Calu3 (cell line): Measurements from ENCODE around the gene SLAIN1. TPM values are rescaled to one million over a fixed set of nuclear protein-coding genes. Genes with fewer than 3 reads are reported as not detected.

Source experiments
- BruUV-seq: library from RNA; stranded (reverse); fragments of 400-500 nt; replicated peaks from 2 replicates; lab custom pipeline; 2021; lab: Mats Ljungman, UMichigan
- CTCF ChIA-PET: fragments of 300-600 bp; sonication (Branson Sonifier 250); formaldehyde crosslinking; loops from one replicate; lab custom pipeline; 2022; ENCODE audit warnings: antibody characterized with exemption; lab: Charles Lee
- DNase-seq: peaks from one replicate; pipeline ENCODE4 v3.0.0; 2022
- H3K27ac Mint-ChIP-seq: one replicate; pipeline ENCODE4 v1.8.0; 2022; ENCODE audit warnings: mixed read lengths; ENCODE audit not compliant: unreplicated experiment
- H3K27me3 Mint-ChIP-seq: one replicate; pipeline ENCODE4 v1.8.0; 2022; ENCODE audit warnings: mixed read lengths; ENCODE audit not compliant: unreplicated experiment
- H3K36me3 Mint-ChIP-seq: one replicate; pipeline ENCODE4 v1.8.0; 2022; ENCODE audit warnings: mild to moderate bottlenecking, moderate library complexity, mixed read lengths; ENCODE audit not compliant: insufficient read depth, unreplicated experiment
- H3K4me1 Mint-ChIP-seq: one replicate; pipeline ENCODE4 v1.8.0; 2022; ENCODE audit warnings: mild to moderate bottlenecking, low read depth, mixed read lengths; ENCODE audit not compliant: unreplicated experiment
- H3K4me3 Mint-ChIP-seq: one replicate; pipeline ENCODE4 v1.8.0; 2022; ENCODE audit warnings: mild to moderate bottlenecking, low read depth, moderate library complexity, mixed read lengths; ENCODE audit not compliant: unreplicated experiment
- H3K9me3 Mint-ChIP-seq: one replicate; pipeline ENCODE4 v1.8.0; 2022; ENCODE audit warnings: low read depth, mixed read lengths; ENCODE audit not compliant: unreplicated experiment
- intact Hi-C: fragments of 100-400 bp; cut with micrococcal nuclease; formaldehyde crosslinking; loops from one replicate; pipeline ENCODE4 v1.10.0; 2022; ENCODE audit not compliant: unreplicated experiment
- total RNA-seq: library from RNA; stranded (reverse); gene quantifications from 2 replicates; pipeline ENCODE4 v1.2.3, GENCODE V29; 2022
- TF ChIP-seq, protein P1 (sequence below): fragments of 200-600 bp; IDR thresholded peaks from one replicate; pipeline ENCODE4 v1.8.0; 2022; ENCODE audit warnings: antibody characterized with exemption; ENCODE audit not compliant: unreplicated experiment

Gene SLAIN1
- total RNA-seq, 1 experiment from 2014 or later, result 4.1 TPM

DNA sequence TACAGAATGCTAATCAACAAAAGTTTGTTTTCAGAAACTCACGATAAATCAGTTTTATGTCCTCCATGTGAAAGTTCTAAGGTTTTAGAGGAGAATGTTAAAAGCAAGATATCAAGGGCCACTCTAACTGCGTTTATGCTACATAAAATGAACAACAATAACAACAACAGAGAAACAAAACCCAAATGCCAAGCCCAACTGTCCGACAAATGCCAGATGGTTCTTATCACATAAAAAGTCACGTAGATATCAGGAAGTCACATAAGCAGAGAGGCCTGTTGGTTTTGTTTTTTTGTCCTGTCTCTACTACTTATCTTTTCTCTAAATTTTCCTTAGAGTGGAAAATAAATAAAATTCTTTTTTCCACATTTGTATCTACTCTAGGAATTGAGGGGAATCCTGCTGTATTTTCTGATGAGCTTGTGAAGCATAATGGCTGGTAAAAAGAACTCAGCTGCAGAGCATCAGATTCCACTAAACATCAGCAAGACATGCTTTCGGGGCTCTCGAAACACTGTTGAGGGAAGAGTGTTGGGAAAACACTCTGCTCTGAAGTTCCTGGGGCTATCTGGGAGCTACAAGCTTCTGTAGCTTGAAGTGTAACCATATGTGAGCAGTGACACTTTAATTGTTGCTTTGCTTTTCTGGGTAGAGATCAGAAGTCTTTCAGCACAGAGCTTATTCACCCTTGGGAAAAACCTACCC lies 110.1 kb downstream of the SLAIN1 start:
- Mint-ChIP-seq H3K4me1 (no peaks in the 10 kb centered on the region), H3K27ac (no peak overlapping the region), H3K27me3 (no peaks in the 10 kb centered on the region), H3K36me3 (no peaks in the 10 kb centered on the region), H3K9me3 (no peaks in the 10 kb centered on the region), H3K4me3 (no peak overlapping the region)
- no TSS peak for BruUV-seq
- CTCF ChIA-PET, result no interaction called here
- TF ChIP-seq, protein P1, sequence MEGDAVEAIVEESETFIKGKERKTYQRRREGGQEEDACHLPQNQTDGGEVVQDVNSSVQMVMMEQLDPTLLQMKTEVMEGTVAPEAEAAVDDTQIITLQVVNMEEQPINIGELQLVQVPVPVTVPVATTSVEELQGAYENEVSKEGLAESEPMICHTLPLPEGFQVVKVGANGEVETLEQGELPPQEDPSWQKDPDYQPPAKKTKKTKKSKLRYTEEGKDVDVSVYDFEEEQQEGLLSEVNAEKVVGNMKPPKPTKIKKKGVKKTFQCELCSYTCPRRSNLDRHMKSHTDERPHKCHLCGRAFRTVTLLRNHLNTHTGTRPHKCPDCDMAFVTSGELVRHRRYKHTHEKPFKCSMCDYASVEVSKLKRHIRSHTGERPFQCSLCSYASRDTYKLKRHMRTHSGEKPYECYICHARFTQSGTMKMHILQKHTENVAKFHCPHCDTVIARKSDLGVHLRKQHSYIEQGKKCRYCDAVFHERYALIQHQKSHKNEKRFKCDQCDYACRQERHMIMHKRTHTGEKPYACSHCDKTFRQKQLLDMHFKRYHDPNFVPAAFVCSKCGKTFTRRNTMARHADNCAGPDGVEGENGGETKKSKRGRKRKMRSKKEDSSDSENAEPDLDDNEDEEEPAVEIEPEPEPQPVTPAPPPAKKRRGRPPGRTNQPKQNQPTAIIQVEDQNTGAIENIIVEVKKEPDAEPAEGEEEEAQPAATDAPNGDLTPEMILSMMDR, result no peak
- intact Hi-C loops, result no loop called here
- no peak for DNase-seq

GRCh38 chr13:77810430-77810829 lies 112.9 kb downstream of the SLAIN1 start:
- Mint-ChIP-seq H3K27me3 (peaks cover 3% of the 10 kb centered on the region), H3K36me3 (no peaks in the 10 kb centered on the region), H3K4me1 (no peaks in the 10 kb centered on the region), H3K9me3 (no peaks in the 10 kb centered on the region), H3K27ac (no peak overlapping the region), H3K4me3 (no peak overlapping the region)
- BruUV-seq, result no TSS peak
- CTCF ChIA-PET, result interaction anchor here (0.9 to 1.1 kb wide), 2 partner anchors 78 to 311 kb away, joined by 5 to 9 read pairs; no protein-coding TSS in a partner anchor
- TF ChIP-seq, protein P1, result no peak
- DNase-seq, result no peak
- intact Hi-C loops, result loop anchor here (5.0 kb wide), 1 partner anchor 33 kb away; no protein-coding TSS in a partner anchor

- H3K4me1 Mint-ChIP-seq, result no peaks in the 10 kb centered on the region
- CTCF ChIA-PET, result interaction anchor here (0.9 to 1.1 kb wide), 2 partner anchors 78 to 311 kb away, joined by 5 to 9 read pairs; no protein-coding TSS in a partner anchor
- intact Hi-C loops, result loop anchor here (5.0 kb wide), 1 partner anchor 34 kb away; no protein-coding TSS in a partner anchor
- H3K9me3 Mint-ChIP-seq, result no peaks in the 10 kb centered on the region
- H3K4me3 Mint-ChIP-seq, result no peak overlapping the region
- BruUV-seq, result no TSS peak
- no peaks in the 10 kb centered on the region for H3K36me3 Mint-ChIP-seq
- TF ChIP-seq, protein P1, result no peak
- H3K27me3 Mint-ChIP-seq, result peaks cover 7% of the 10 kb centered on the region
- no peak overlapping the region for H3K27ac Mint-ChIP-seq
- no peak for DNase-seq
Measured at GRCh38 chr13:77810878-77811277, 113.4 kb downstream of the SLAIN1 start.

DNA sequence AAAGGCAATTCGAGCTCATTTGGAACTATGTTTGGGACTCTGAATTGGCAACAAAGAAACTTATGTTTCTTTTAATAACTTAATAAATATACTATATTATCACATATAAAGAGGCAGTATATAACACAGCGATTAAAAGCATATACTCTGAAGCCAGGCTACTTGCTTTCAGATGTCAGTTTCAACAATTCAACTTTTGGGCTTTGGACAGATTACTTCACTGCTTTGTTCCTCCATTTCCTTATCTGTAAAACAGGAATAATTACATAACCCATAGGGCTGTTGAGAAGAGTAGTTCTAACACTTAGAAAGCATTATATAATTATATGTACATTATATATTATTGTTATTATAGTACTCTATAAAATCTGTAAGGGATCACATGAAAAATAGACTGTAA lies 113.9 kb downstream of the SLAIN1 start:
- no peak for DNase-seq
- no TSS peak for BruUV-seq
- CTCF ChIA-PET, result no interaction called here
- H3K4me3 Mint-ChIP-seq, result no peak overlapping the region
- intact Hi-C loops, result loop anchor here (5.0 kb wide), 1 partner anchor 34 kb away; no protein-coding TSS in a partner anchor
- no peaks in the 10 kb centered on the region for H3K4me1 Mint-ChIP-seq
- peaks cover 12% of the 10 kb centered on the region for H3K27me3 Mint-ChIP-seq
- H3K27ac Mint-ChIP-seq, result no peak overlapping the region
- no peaks in the 10 kb centered on the region for H3K9me3 Mint-ChIP-seq
- TF ChIP-seq, protein P1, result no peak
- no peaks in the 10 kb centered on the region for H3K36me3 Mint-ChIP-seq
